ENCODE measurements around the gene OR6B2.
"Not testable (repeated sequence)": the region's sequence is repeated elsewhere in the genome, so short reads cannot be mapped to it uniquely, and the experiment has no call there.

Gene OR6B2

DNA sequence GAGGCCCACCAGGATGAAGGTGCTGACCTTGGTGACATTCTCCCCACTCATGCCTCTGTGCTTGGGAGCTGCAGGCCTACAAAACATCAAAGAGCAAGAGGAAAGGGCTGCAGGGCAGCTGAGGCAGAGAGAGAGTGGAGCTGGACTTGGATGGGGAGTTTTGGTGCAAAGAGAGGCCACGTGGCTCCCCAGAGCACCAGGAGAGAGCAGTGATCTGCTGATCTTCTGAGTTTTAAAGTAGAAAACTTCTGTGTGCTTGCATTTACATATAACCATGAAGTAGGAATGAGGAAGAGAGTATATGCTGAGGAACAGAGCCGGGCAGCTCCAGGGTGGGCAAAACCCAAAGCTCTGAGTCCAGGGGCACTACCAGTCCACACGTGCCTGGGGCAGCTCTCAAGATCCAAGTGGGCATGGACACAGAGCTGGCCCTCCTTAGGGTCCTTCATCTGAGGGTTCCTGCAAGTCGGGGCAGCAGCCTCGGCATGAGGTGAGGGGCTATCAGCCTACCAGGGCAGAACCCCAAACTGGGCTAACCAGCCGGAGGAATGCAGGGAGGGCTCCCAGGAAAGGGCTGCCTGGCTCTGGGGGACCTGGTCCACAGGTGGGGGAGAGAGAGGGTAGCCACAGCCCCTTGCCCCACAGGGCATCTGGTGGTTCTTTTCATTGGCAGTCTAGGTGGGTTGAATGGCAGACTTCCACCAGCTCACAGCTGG is at the start of gene OR6B2:
TSS of gene OR6B2 (minus strand) at position 51 of the 716 bp plus-strand sequence. CDS start at position 51, 0 bp downstream.
- no peak for DNase-seq

DNA sequence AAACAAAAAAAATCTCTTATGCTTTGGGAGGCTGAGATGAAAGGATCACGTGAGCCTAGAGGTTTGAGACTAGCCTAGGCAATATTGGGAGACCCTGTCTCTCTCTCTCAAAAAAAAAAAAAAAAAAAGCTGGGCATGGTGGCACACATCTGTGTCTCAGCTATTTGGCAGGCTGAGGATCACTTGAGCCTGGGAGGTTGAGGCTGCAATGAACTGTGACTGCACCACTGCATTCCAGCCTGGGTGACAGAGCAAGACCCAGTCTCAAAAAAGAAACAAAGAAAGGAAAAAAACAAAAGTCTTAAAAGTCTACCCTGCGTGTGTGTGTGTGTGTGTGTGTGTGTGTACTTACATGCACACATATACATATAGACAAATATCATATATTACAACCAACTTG is 48.4 kb upstream of the OR6B2 start:
- DNase-seq = no peak

DNA sequence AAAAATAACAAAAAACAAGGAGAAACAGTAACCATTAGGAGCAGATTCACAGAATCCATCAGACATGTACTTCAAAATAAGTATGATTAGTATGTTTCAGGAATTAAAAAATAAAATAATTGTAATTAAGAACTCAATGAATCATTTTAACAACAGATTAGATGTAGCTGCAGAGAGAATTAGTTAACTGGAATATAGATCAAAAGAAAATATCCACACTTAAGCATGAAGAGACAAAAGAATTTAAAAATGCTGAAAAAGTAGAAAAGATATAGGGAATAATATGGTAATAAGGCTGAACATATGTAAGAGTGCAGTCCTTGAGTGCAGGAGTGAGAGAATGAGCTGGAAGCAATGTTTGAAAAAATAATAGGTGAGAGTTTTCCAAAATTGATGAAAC is 47.2 kb upstream of the OR6B2 start:
- DNase-seq = no peak

DNA sequence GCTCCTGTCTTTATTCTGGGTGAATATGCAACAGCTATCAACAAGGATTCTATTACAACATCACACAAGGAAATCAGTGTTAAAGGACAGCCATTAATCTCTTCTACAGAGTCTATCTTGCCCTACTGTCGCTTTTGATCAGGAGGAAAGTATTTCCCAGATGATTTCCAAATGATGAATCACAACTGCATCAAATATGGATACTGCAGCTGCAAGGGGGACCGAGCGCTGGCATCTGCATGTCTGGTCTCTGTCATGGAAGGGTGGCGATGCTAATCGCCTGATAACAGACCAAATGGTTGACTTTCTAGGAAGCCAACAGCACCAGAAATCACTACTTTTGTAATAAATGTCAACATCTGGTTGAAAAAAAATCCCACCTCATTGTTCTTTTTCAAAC is 44.3 kb upstream of the OR6B2 start:
- no peak for DNase-seq

DNA sequence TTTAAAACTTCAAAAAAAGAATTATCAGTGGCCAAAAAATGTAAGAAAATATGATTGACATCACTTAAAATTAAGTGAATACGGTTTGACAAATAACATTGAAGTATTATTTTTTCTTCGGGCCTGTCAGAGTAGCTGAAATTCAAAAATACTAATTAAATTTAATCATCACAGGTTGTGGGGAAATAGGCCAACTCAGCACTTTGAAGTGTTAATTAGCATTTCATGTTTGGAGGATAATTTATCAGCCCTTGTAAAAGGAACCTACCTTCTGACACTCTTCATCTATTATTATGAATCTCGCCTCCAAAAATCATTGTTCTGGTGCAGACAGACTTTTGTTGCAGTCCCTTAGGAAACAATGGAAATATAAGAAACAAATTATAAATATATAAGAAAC is 40.7 kb upstream of the OR6B2 start:
- no peak for DNase-seq

DNA sequence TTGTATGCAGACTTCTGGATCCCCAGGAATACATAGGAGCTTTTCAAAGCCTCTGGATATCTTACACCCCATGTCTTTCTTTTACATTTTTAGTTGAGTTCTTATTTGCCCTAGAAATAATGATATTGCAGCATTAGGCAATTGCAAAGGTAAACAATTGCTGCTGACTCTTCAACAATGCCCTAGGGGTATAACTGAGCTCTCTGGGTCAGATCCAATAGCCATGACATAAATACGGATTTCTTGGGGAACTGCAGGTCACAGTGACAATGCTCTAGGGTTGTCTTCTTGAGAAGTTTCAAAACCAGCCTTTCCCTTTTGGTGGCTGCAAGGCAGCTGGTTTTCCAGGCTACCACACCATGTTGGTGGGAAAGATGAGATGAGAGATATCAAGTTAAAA is 39.6 kb upstream of the OR6B2 start:
- no peak for DNase-seq

DNA sequence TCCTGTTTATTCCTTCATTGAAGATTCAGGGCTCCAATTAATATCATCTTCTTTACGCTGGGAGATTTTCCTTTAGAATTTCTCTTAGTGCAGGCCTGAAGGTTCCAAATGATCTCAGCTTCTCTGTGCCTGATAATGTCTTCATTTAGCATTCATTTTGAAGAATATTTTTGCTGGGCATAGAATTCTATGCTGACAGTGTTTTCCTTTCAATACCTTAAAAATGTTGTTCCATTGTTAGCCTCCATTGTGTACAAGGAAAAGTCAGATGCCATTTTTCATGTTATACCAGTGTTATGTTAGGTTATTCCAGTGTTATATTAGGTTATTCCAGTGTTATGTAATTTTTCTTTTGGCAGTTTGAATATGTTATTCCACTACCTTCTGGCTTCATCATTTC is 38.0 kb upstream of the OR6B2 start:
- no peak for DNase-seq

DNA sequence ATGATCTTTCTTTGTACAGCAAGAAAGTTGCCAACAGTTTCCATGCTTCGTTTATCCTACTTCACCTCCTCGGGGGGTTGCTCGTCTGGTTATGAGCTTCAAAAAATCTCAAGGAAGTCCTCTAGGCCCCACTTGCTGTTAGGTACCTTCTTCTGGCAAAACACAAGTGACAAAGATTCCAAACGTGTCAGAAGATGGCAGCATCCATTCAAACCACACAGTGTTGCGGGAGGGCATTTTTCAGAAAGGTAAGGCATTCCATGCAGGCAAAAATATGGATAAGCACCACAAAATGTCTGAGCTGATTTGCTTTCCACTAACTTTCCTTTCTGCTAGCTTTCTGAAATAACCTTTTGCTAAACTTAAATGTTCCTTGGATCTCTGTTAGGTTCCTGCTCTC is 36.3 kb upstream of the OR6B2 start:
- DNase-seq = no peak

DNA sequence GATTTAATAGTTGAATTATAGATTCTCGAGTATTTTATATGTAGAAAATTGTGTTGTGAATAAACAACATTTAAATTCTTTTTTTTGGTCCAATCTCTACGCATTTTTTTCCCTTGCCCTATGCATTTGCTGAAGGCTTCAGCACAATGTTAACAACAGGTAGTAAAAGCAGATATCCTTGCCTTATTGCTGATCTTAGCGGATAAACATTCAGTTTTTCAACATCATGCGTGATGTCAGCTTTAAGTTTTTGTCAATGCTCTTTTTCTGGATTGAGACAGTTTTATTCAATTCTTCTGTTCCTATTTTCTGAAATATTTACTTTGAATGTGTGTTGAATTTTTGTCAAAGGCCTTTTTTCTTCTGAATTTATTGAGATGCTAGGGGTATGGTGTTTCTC is 34.7 kb upstream of the OR6B2 start:
- no peak for DNase-seq

DNA sequence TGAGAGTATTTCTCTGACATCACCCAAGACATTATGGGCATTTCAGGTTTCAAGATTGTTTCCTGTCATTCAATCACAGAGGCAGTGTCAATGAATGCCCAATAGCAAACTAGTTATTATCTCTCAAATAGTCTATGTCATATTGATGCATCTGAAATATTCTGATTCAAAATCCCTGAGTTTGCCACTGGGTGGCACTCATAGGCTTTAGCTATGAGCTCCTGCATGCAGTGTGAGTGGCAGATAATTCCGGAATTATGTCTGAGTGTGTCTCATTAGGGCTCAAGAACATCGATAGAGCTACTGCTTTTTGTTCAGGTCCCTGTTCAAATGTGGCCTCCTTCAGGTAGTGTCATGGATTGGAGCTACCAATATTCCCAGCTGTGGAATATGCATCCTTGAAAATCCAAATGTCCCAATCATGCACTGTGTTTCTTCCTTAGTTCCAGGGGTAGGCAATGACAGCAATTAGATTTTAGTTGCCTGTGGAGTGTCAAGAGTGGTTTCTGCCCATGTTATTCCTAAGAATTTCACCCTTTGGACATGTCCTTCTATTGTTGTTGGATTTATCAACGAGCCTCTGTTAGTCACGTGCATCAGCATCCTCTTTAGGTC is 30.9 kb upstream of the OR6B2 start:
- peak; percentile 47 for DNase-seq

DNA sequence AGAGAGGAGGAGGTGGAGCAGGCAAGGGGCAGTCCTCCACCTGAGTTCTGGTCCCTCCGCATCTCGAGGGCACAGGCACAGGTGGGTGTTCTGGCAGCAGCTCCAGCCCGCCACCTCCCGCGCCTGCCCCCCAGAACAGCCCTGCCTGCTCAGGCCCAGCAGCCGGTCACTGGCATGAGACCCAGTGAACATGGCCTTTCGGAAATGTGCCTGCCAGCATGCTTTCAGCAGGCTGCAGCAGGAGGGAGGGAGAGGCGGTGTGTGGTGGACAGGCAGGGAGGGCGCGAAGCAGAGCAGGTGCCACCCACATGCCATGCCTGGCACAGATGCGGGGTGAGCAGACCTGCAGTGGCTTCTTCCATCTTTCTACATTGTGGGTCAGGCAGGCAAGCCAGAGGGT is 26.4 kb upstream of the OR6B2 start:
- no peak for DNase-seq

DNA sequence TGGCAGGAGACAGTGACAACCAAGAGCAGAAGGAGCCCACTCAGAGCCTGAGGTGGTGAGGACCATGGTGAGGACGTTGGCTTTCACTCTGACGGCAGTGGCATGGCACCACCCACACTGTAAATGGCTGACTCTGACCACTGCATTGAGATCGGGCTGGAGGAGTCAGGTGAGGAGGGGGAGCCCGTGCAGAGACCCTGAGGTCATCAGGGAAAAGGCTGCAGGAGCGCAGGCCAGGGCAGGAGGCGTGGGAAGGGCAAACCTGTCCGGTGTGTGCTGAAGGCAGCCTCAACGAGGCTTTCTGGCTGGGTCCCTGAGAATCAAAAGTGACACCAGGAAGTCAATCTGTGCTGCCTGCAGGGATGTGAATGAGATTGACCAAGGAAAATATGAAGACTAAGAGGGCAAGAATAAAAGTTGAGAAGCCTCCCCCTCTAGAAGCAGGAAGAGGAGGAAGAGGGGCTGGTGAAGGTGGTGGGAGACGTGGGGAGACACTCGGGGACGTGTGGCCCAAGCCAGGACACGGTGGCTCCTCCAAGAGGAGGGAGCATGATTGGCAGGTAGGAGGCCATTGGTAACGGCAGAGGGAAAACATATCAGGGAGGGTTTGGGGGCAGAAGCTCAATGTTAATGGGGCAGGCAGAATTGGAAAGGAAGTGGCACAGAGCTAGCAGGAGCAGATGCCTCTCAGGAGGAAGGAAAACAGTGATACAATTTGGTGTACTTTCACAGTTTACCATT is 25.1 kb upstream of the OR6B2 start:
- no peak for DNase-seq

DNA sequence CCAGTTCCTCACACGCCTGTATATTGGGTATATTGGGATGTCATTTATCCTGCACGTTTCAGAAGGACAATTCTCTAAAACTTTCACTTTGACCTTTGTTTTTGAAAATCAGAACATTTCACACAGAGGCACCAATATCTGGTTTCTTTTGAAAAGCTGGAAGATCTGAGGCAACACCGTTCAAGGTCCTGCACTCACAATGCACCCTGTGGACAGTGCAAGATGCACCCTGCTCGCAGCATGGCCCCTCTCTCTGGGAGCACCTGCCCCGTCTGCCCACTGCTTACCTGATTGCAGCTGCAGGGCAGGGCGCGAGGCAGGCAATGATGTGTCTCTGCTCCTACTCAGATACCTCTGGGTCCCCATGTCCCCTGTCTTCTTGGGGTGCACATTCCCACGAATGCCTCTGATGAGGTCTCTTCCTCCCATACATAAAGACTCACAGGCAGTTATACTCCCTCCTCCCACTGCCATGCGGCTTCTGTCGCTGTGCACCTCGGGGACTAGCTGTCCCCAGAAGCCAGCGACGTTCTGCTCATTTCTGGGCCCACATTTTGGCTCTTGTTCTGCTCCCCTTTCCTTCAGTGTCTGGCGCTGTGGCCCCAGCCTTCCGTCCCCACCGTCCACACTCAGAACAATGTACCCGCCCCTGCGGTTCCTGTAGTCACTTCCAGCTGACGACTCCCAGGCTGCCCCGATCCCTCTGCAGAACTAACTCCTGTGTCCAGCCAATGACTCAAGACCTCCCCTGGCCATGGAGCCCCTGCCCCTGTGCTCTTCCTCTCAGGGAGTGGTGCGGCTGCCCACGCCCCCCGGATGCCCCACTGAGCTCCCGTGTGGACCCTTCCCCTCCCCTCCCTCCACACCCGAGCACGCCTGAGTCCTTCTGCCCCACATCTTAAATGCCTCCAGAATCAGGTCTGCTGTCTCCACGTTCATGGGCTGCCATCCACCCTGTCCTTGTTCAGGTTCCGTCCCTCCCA is 23.2 kb upstream of the OR6B2 start, which contains the start of gene OR6B3:
TSS of gene OR6B3 (minus strand) at position 349 of the 983 bp plus-strand sequence.
- no peak for DNase-seq

DNA sequence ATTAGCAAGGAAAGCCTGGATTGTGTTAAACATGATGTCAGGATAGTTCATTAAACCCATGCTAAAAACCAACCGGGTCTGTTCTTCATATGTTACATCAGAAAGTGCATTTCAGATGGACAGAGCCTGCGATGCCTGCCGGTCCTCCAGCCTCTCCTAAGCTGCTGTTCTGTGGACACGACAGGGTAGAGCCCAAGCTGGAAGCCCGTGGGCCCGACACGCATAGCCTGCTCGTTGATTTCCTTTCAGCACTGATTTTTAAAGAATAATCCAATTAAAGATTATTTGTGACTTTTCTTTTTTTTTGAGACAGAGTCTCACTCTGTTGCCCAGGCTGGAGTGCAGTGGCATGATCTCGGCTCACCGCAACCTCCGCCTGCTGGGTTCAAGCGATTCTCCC is 22.3 kb upstream of the OR6B2 start:
- no peak for DNase-seq

DNA sequence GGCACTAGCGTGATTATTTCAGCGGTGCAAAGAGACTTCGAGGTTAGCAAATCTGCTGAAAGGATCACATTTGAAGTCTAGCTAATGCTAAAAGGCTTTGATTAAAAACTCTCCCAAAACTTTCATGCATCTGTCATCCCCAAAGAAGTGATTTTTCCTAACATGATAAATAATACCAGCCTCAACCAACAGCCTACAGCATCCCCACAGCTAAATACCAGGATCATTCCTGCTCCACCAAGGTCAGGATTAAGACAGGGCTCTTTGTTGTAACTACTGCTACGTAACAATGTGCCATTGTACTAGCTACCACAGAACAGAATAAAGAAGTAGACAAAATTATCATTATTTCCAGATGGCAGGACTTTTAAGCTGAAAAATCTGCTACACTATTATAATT is 21.5 kb upstream of the OR6B2 start:
- DNase-seq = no peak

DNA sequence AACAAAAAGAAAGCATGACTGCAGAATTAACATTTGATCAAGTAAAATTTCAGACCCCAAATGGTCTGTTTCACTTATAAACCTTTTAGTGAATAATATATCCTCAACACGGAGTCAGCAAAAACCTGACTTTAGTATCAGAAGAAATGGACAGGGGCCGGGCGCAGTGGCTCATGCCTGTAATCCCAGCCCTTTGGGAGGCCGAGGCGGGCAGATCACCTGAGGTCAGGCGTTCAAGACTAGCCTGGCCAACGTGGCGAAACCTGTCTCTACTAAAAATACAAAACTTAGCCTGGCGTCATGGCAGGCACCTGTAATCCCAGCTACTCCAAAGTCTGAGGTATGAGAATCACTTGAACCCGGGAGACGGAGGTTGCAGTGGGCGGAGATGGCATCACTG is 20.0 kb upstream of the OR6B2 start:
- no peak for DNase-seq

DNA sequence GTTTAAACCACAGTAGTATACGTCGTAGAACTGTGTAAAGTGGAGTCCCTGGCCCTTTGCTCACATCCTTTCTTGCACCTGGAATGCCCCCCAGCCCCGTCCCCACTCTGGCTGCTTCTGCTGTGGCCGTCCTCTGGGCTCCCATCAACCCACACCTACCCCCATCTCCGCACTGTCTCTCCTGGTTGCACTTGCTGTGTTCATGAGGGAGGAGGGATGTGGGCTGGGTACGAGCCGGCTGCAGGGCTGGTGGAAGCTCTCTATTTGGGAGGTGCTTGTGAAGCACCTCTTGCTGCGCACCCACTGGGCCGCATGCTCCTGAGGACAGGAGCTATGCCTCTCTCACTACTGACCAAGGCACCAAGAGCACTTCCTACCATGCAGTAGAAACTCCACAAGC is 18.0 kb upstream of the OR6B2 start:
- DNase-seq = no peak

DNA sequence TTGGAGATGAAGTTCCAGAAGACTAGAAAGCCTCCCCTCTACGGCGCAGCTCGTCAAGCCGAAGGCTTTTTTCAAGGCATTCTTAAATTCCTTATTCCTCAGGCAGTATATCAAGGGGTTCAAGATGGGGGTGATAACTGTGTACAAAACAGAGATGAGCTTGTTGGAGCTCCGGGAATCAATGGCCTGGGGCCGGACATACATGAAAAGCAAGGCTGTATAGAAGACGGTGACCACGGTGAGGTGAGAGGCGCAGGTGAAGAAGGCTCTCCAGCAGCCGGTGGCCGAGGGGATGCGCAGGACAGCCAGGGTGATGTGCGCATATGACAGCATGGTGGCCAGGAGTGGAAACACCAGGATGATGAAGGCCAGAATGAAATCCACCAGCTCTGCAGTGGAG is 14.9 kb upstream of the OR6B2 start:
- DNase-seq = no peak

DNA sequence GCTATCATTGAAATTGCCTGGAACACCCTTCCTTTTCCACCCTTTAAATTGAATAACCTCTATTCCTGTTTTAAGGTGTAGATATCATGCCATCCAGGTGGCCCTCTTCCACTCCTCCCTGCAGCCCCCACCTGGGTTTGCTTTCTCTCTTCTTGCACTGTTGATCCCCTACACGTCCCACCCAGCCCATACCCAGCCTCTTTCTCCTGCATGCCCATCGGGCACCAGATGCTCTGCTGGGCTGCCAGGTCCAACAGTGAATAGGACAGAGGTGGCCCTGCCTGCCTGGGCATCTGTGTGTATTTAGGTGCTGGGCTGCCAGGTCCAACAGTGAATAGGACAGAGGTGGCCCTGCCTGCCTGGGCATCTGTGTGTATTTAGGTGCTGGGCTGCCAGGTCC is 13.9 kb upstream of the OR6B2 start:
- not testable (repeated sequence) for DNase-seq

DNA sequence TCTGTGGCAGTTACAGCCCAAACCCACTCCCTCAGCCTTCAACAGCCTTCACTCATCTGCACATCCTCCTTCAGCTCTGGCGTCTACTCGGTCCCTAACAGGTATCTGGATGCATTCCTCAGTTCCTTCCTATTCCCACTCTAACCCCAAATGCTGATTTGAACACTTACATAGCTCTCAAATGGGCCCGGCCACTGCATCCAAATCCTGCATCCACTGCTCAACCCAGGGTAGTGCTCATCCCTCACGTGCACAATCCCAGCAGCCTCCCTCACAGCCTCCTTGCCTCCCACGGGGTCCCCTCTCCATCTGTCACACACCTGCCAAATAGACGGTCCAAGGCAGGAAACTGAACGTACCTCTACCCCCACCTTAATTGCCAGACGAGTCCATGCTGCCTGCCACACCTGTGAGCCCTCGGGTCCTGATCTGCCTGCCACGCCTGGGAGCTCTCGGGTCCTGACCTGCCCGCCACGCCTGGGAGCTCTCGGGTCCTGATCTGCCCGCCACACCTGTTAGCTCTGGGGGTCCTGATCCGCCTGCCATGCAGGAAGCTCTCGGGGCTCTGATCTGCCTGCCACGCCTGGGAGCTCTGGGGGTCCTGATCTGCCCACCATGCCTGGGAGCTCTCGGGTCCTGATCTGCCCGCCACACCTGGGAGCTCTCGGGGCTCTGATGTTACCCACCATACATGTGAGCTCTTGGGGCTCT is 13.2 kb upstream of the OR6B2 start:
- no peak for DNase-seq

DNA sequence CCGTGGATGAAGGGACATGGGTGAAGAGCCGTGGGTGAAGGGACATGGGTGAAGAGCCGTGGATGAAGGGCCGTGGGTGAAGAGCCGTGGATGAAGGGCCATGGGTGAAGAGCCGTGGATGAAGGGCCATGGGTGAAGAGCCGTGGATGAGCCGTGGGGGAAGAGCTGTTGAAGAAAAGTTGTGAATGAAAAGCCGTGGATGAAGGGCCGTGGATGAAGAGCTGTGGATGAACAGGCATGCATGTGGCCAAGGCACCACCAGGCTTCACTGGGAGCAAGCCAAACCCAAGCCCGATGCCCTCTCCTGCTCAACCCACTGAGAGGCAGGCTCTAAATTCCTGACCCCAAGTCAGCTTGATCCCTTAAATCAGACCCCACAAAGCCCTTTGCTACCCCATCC is 12.5 kb upstream of the OR6B2 start:
- DNase-seq = no peak

DNA sequence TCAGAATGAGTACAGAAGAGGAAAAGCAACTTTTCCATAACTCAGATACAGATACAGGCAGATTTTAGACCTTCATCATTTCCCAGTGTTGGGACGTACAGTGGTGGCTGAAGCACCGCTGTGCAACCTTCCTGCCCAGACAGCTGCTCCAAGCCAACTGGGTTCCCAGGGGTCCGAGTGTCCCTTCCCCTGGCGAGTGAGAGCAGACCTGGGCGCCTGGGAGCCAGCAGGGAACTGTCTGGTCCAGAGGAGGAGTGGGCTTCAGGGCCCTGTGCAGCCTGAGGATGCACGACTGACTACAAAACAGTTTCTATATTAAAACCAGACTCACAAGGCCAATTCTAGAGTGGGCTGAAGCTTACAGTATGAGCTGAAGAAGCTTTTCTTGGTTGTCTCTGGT is 11.1 kb upstream of the OR6B2 start:
- DNase-seq = no peak
